AG09309 (cell line): ENCODE measurements around the gene EHD4.

ENCODE experiments used
- DNase-seq: peaks from one replicate; pipeline ENCODE4 v3.0.0-alpha.2; 2010; ENCODE audit warnings: low read depth
- H3K4me3 ChIP-seq: 2 replicates; pipeline ENCODE4 v1.5.1; 2011; ENCODE audit warnings: mild to moderate bottlenecking, low read depth, low read length, moderate library complexity; ENCODE audit not compliant: control insufficient read depth
- CTCF ChIP-seq: IDR thresholded peaks from 2 replicates; pipeline ENCODE4 v1.5.1; 2011; ENCODE audit warnings: mild to moderate bottlenecking, low read depth, low read length, inconsistent platforms; ENCODE audit not compliant: insufficient read depth, control insufficient read depth; ENCODE audit errors: missing control alignments

Gene EHD4

GRCh38 chr15:41894791-41895463 is 77.4 kb downstream of the EHD4 start:
- no peak for TF ChIP-seq CTCF
- no peak overlapping the region for H3K4me3 ChIP-seq
- DNase-seq = no peak

GRCh38 chr15:41894251-41894790 is 78.0 kb downstream of the EHD4 start:
- no peak for DNase-seq
- no peak for TF ChIP-seq CTCF
- no peak overlapping the region for H3K4me3 ChIP-seq

GRCh38 chr15:41893422-41894250 is 78.7 kb downstream of the EHD4 start, which contains the start of gene SPTBN5:
SPTBN5 (minus strand) TSS chr15:41894053; CDS start chr15:41893497, 556 bp downstream.
- no peak within 1 kb of the TSS for H3K4me3 ChIP-seq
- no peak for TF ChIP-seq CTCF
- DNase-seq = no peak

GRCh38 chr15:41892621-41893421 is 79.5 kb downstream of the EHD4 start:
- H3K4me3 ChIP-seq = no peak overlapping the region
- no peak for TF ChIP-seq CTCF
- DNase-seq = no peak

- no peak overlapping the region for H3K4me3 ChIP-seq
- TF ChIP-seq CTCF = no peak
- DNase-seq = no peak
These were observed 80.4 kb downstream of the EHD4 start for GRCh38 chr15:41891946-41892345.

- TF ChIP-seq CTCF = no peak
- no peak for DNase-seq
- no peak overlapping the region for H3K4me3 ChIP-seq
These were observed 81.1 kb downstream of the EHD4 start for GRCh38 chr15:41891226-41891625.
